K562 (cell line): Measurements from ENCODE around the gene TNIK. TPM values are rescaled to one million over a fixed set of nuclear protein-coding genes. Genes with fewer than 3 reads are reported as not detected.

Source experiments
- BMI1 ChIP-seq: fragments of 150-350 bp; IDR thresholded peaks from 2 replicates; pipeline ENCODE4 v1.6.1; 2014; ENCODE audit warnings: low read length
- ETV1 ChIP-seq: fragments of 450-650 bp; conservative IDR thresholded peaks from 2 replicates; pipeline ENCODE4 v1.6.1; 2016; ENCODE audit warnings: missing genetic modification characterization, control low read depth, low read depth, missing compliant biosample characterization
- KDM2B ChIP-seq: fragments of 250-450 bp; sonication (Bioruptor Pico); IDR thresholded peaks from 2 replicates; pipeline ENCODE4 v1.8.0; 2021; ENCODE audit warnings: mild to moderate bottlenecking, moderate library complexity
- PYGO2 ChIP-seq: fragments of 450-650 bp; IDR thresholded peaks from 2 replicates; pipeline ENCODE4 v1.6.1; 2016; ENCODE audit warnings: mild to moderate bottlenecking, missing genetic modification characterization, moderate library complexity, missing compliant biosample characterization
- SRSF7 ChIP-seq: fragments of 200-400 bp; formaldehyde crosslinking; optimal IDR thresholded peaks from 2 replicates; pipeline ENCODE3; 2017; ENCODE audit warnings: mild to moderate bottlenecking, low read depth, low read length
- ZNF589 ChIP-seq: fragments of 200-800 bp; sonication (Bioruptor generic); IDR thresholded peaks from 2 replicates; pipeline ENCODE4 v1.6.1; 2016; ENCODE audit warnings: low read depth, missing genetic modification characterization, missing compliant biosample characterization
- polyA plus RNA-seq, 8 experiments: library from polyadenylated mRNA; depleted of rRNA in 4 of 8; stranded (reverse) in 5 of 8; unstranded in 3 of 8; fragments of >200 nt; fragmentation: Nextera tagmentation in 2 of 8; fragmentation: Illumina TruSeq in 1 of 8; extraction: Ambion mirVana in 2 of 8; extraction: Trizol in 1 of 8; gene quantifications; 2 replicates each; pipeline versions ENCODE4 v1.2.1 to v1.2.3, GENCODE V29; 2011 to 2014; ENCODE audit warnings: inconsistent platforms in 1 of 8, missing spikeins in 1 of 8
- total RNA-seq, 7 experiments: library from RNA; depleted of rRNA in 6 of 7; stranded (reverse); fragments of >200 nt in 6 of 7; fragmentation: Illumina TruSeq in 2 of 7; extraction: Trizol in 2 of 7; gene quantifications; 2 replicates each; pipeline versions ENCODE4 v1.2.1 to v1.2.3, GENCODE V29; 2011 to 2021; ENCODE audit warnings: low replicate concordance in 1 of 7
- TF ChIP-seq, protein P1 (sequence below): fragments of 250-450 bp; sonication (Bioruptor Pico); IDR thresholded peaks from 2 replicates; pipeline ENCODE4 v1.4.0; 2020; ENCODE audit warnings: mild to moderate bottlenecking, moderate library complexity
- TF ChIP-seq, protein P2 (sequence below): fragments of 450-650 bp; IDR thresholded peaks from 2 replicates; pipeline ENCODE4 v1.6.1; 2016
- TF ChIP-seq, protein P3 (sequence below): sonication (generic); IDR thresholded peaks from 2 replicates; pipeline ENCODE4 v1.6.1; 2016
- TF ChIP-seq, protein P4 (sequence below): sonication (generic); formaldehyde crosslinking; IDR thresholded peaks from 2 replicates; pipeline ENCODE4 v1.8.0; 2023; ENCODE audit warnings: missing genetic modification reagents, mild to moderate bottlenecking, borderline replicate concordance
- TF ChIP-seq, protein P5 (sequence below): sonication (generic); formaldehyde crosslinking; IDR thresholded peaks from 2 replicates; pipeline ENCODE4 v1.8.0; 2022; ENCODE audit warnings: mild to moderate bottlenecking, missing genetic modification reagents
- TF ChIP-seq, protein P6 (sequence below): fragments of 450-650 bp; formaldehyde crosslinking; IDR thresholded peaks from 2 replicates; pipeline ENCODE4 v1.4.0; 2022; ENCODE audit warnings: missing genetic modification characterization

TNIK gene
- total and polyA plus RNA-seq, 9 of the 15 experiments (the other 6 are each of a cell fraction or from before 2014, with no cell fraction given), result 6.6 to 39.0 (median 24.7) TPM

DNA sequence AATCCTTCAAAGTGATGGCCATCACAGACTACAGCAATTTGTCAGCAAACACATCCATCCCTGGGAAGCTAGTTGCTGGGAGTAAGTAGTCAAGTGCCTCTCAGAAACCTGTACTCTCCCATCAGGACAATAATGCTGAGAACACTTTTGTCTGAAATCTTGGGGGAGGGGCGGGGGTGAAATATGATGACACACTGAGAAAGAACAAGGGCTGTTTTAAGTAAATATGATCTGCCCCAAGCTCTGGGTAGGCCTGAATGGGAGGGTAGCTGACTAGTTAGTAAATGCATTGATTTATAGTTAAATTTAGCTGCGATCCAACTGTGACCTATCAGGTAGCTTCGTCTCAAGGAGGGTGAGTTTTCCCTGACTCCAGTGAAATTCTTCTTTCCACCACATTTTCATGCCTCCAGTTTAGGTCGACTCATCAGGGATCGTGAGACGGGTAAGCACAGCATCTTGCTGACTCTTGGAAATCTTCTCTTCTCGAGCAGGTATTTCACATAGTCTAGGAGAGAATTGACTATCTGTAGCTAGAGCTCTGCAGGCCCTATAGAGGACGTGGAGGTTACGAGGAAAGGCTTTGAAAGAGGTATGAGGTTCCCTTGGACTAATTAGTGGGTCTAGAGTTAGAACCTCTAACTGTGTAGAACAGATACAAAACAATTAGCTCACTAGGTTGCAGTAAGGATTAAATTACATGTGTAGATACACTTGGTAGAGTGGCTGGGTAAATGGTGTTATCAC, 220.3 kb downstream of the TNIK start (continued):
- TF ChIP-seq, protein P1, sequence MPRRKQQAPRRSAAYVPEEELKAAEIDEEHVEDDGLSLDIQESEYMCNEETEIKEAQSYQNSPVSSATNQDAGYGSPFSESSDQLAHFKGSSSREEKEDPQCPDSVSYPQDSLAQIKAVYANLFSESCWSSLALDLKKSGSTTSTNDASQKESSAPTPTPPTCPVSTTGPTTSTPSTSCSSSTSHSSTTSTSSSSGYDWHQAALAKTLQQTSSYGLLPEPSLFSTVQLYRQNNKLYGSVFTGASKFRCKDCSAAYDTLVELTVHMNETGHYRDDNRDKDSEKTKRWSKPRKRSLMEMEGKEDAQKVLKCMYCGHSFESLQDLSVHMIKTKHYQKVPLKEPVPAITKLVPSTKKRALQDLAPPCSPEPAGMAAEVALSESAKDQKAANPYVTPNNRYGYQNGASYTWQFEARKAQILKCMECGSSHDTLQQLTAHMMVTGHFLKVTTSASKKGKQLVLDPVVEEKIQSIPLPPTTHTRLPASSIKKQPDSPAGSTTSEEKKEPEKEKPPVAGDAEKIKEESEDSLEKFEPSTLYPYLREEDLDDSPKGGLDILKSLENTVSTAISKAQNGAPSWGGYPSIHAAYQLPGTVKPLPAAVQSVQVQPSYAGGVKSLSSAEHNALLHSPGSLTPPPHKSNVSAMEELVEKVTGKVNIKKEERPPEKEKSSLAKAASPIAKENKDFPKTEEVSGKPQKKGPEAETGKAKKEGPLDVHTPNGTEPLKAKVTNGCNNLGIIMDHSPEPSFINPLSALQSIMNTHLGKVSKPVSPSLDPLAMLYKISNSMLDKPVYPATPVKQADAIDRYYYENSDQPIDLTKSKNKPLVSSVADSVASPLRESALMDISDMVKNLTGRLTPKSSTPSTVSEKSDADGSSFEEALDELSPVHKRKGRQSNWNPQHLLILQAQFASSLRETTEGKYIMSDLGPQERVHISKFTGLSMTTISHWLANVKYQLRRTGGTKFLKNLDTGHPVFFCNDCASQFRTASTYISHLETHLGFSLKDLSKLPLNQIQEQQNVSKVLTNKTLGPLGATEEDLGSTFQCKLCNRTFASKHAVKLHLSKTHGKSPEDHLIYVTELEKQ (CRISPR knock-in tag), result no peak
- TF ChIP-seq, protein P2, sequence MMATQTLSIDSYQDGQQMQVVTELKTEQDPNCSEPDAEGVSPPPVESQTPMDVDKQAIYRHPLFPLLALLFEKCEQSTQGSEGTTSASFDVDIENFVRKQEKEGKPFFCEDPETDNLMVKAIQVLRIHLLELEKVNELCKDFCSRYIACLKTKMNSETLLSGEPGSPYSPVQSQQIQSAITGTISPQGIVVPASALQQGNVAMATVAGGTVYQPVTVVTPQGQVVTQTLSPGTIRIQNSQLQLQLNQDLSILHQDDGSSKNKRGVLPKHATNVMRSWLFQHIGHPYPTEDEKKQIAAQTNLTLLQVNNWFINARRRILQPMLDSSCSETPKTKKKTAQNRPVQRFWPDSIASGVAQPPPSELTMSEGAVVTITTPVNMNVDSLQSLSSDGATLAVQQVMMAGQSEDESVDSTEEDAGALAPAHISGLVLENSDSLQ, result peak; percentile 65
- TF ChIP-seq, protein P3, sequence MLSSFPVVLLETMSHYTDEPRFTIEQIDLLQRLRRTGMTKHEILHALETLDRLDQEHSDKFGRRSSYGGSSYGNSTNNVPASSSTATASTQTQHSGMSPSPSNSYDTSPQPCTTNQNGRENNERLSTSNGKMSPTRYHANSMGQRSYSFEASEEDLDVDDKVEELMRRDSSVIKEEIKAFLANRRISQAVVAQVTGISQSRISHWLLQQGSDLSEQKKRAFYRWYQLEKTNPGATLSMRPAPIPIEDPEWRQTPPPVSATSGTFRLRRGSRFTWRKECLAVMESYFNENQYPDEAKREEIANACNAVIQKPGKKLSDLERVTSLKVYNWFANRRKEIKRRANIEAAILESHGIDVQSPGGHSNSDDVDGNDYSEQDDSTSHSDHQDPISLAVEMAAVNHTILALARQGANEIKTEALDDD, result peak; percentile 87
- TF ChIP-seq, protein P4, sequence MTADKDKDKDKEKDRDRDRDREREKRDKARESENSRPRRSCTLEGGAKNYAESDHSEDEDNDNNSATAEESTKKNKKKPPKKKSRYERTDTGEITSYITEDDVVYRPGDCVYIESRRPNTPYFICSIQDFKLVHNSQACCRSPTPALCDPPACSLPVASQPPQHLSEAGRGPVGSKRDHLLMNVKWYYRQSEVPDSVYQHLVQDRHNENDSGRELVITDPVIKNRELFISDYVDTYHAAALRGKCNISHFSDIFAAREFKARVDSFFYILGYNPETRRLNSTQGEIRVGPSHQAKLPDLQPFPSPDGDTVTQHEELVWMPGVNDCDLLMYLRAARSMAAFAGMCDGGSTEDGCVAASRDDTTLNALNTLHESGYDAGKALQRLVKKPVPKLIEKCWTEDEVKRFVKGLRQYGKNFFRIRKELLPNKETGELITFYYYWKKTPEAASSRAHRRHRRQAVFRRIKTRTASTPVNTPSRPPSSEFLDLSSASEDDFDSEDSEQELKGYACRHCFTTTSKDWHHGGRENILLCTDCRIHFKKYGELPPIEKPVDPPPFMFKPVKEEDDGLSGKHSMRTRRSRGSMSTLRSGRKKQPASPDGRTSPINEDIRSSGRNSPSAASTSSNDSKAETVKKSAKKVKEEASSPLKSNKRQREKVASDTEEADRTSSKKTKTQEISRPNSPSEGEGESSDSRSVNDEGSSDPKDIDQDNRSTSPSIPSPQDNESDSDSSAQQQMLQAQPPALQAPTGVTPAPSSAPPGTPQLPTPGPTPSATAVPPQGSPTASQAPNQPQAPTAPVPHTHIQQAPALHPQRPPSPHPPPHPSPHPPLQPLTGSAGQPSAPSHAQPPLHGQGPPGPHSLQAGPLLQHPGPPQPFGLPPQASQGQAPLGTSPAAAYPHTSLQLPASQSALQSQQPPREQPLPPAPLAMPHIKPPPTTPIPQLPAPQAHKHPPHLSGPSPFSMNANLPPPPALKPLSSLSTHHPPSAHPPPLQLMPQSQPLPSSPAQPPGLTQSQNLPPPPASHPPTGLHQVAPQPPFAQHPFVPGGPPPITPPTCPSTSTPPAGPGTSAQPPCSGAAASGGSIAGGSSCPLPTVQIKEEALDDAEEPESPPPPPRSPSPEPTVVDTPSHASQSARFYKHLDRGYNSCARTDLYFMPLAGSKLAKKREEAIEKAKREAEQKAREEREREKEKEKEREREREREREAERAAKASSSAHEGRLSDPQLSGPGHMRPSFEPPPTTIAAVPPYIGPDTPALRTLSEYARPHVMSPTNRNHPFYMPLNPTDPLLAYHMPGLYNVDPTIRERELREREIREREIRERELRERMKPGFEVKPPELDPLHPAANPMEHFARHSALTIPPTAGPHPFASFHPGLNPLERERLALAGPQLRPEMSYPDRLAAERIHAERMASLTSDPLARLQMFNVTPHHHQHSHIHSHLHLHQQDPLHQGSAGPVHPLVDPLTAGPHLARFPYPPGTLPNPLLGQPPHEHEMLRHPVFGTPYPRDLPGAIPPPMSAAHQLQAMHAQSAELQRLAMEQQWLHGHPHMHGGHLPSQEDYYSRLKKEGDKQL (CRISPR knock-in tag), result no peak
- TF ChIP-seq ETV1 (tag), result no peak
- TF ChIP-seq PYGO2, result no peak
- TF ChIP-seq, protein P5, sequence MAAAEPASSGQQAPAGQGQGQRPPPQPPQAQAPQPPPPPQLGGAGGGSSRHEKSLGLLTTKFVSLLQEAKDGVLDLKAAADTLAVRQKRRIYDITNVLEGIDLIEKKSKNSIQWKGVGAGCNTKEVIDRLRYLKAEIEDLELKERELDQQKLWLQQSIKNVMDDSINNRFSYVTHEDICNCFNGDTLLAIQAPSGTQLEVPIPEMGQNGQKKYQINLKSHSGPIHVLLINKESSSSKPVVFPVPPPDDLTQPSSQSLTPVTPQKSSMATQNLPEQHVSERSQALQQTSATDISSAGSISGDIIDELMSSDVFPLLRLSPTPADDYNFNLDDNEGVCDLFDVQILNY (CRISPR knock-in tag), result no peak
- TF ChIP-seq SRSF7, result no peak
- no peak for TF ChIP-seq BMI1
- peak; percentile 73; the same call in 1 of the 2 replicates for TF ChIP-seq ZNF589 (CRISPR knock-in tag)
- TF ChIP-seq, protein P6, sequence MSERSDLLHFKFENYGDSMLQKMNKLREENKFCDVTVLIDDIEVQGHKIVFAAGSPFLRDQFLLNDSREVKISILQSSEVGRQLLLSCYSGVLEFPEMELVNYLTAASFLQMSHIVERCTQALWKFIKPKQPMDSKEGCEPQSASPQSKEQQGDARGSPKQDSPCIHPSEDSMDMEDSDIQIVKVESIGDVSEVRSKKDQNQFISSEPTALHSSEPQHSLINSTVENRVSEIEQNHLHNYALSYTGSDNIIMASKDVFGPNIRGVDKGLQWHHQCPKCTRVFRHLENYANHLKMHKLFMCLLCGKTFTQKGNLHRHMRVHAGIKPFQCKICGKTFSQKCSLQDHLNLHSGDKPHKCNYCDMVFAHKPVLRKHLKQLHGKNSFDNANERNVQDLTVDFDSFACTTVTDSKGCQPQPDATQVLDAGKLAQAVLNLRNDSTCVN (CRISPR knock-in tag), result no peak
- TF ChIP-seq KDM2B, result no peak
